NCI-H2081 (cell line): Measurements from ENCODE around the gene HCRTR2.
"Not testable (repeated sequence)": the region's sequence is repeated elsewhere in the genome, so short reads cannot be mapped to it uniquely, and the experiment has no call there.

ENCODE experiments used
- DNase-seq, 2 experiments: peaks; one replicate each; lab custom pipeline; 2025; lab: John Stamatoyannopoulos, UW

HCRTR2 gene

GRCh38 chr6:55174211-55175026 is at the start of gene HCRTR2:
TSS of gene HCRTR2 (plus strand) at chr6:55174515. CDS start at chr6:55174588, 73 bp downstream.
- no peak for DNase-seq

- no peak for DNase-seq
Observed at GRCh38 chr6:55130806-55131324, 43.5 kb upstream of the HCRTR2 start.

- no peak for DNase-seq
Observed at GRCh38 chr6:55131616-55132015, 42.7 kb upstream of the HCRTR2 start.

- no peak for DNase-seq
Observed at GRCh38 chr6:55136916-55137315, 37.4 kb upstream of the HCRTR2 start.

- no peak for DNase-seq
Observed at GRCh38 chr6:55137929-55138693, 36.2 kb upstream of the HCRTR2 start.

GRCh38 chr6:55141611-55142010 is 32.7 kb upstream of the HCRTR2 start:
- no peak for DNase-seq

GRCh38 chr6:55142610-55143009 is 31.7 kb upstream of the HCRTR2 start:
- DNase-seq = no peak

- no peak for DNase-seq
Observed at GRCh38 chr6:55153284-55153683, 21.0 kb upstream of the HCRTR2 start.

GRCh38 chr6:55158784-55159183 is 15.5 kb upstream of the HCRTR2 start:
- DNase-seq = not testable (repeated sequence)

GRCh38 chr6:55167860-55168259 is 6.5 kb upstream of the HCRTR2 start:
- no peak for DNase-seq

- no peak for DNase-seq
Observed at GRCh38 chr6:55175078-55176049, 1.0 kb downstream of the HCRTR2 start.

- DNase-seq = no peak
Observed at GRCh38 chr6:55176958-55177357, 2.6 kb downstream of the HCRTR2 start.

- DNase-seq = no peak
Observed at GRCh38 chr6:55180258-55180657, 5.9 kb downstream of the HCRTR2 start.

GRCh38 chr6:55182016-55182650 is 7.8 kb downstream of the HCRTR2 start:
- no peak for DNase-seq

GRCh38 chr6:55184782-55185530 is 10.6 kb downstream of the HCRTR2 start:
- DNase-seq = no peak

GRCh38 chr6:55198715-55199114 is 24.4 kb downstream of the HCRTR2 start:
- no peak for DNase-seq

GRCh38 chr6:55199239-55199638 is 24.9 kb downstream of the HCRTR2 start:
- DNase-seq = no peak

- no peak for DNase-seq
Observed at GRCh38 chr6:55208478-55209458, 34.5 kb downstream of the HCRTR2 start.

- no peak for DNase-seq
Observed at GRCh38 chr6:55210952-55211351, 36.6 kb downstream of the HCRTR2 start.
